Activated CD4-positive, alpha-beta T cell treated with anti-CD3 and anti-CD28 coated beads, Interleukin-2, Interleukin-6, amounts not matched to agents 100 ng/mL and 50 ng/mL, durations not matched to agents 16 hours and 8 hours (primary cell): ENCODE measurements around the gene ABCC10.
"Not testable (repeated sequence)": the region's sequence is repeated elsewhere in the genome, so short reads cannot be mapped to it uniquely, and the experiment has no call there.

Source experiments
- DNase-seq: peaks from one replicate; pipeline ENCODE4 v3.0.0-alpha.2; 2020

Gene ABCC10

GRCh38 chr6:43413002-43413401, 14.3 kb upstream of the ABCC10 start:
- DNase-seq = no peak

- not testable (repeated sequence) for DNase-seq
Measured at GRCh38 chr6:43415275-43415674, 12.1 kb upstream of the ABCC10 start.

- DNase-seq = no peak
Measured at GRCh38 chr6:43416935-43417334, 10.4 kb upstream of the ABCC10 start.

- DNase-seq = no peak
Measured at GRCh38 chr6:43420012-43420709, 7.2 kb upstream of the ABCC10 start.

- no peak for DNase-seq
Measured at GRCh38 chr6:43421831-43422230, 5.5 kb upstream of the ABCC10 start.

GRCh38 chr6:43425083-43425482, 2.3 kb upstream of the ABCC10 start:
- DNase-seq = not testable (repeated sequence)

- DNase-seq = no peak
Measured at GRCh38 chr6:43426928-43427405, 374 bp upstream of the ABCC10 start.

GRCh38 chr6:43428112-43428570, 800 bp downstream of the ABCC10 start:
- no peak for DNase-seq

- DNase-seq = no peak
Measured at GRCh38 chr6:43428874-43429273, 1.5 kb downstream of the ABCC10 start.

GRCh38 chr6:43432009-43432945, 4.9 kb downstream of the ABCC10 start:
- no peak for DNase-seq

GRCh38 chr6:43433148-43433547, 5.8 kb downstream of the ABCC10 start:
- DNase-seq = no peak

GRCh38 chr6:43434001-43434840, 6.9 kb downstream of the ABCC10 start:
- DNase-seq = no peak

- no peak for DNase-seq
Measured at GRCh38 chr6:43434943-43435342, 7.6 kb downstream of the ABCC10 start.

- no peak for DNase-seq
Measured at GRCh38 chr6:43435682-43436437, 8.5 kb downstream of the ABCC10 start.

- DNase-seq = no peak
Measured at GRCh38 chr6:43436577-43437282, 9.4 kb downstream of the ABCC10 start.

- DNase-seq = no peak
Measured at GRCh38 chr6:43437700-43438099, 10.4 kb downstream of the ABCC10 start.

GRCh38 chr6:43442935-43443334, 15.6 kb downstream of the ABCC10 start:
- DNase-seq = no peak

GRCh38 chr6:43444036-43444435, 16.7 kb downstream of the ABCC10 start:
- DNase-seq = no peak

GRCh38 chr6:43444582-43444981, 17.2 kb downstream of the ABCC10 start:
- DNase-seq = no peak

- DNase-seq = no peak
Measured at GRCh38 chr6:43445576-43445975, 18.2 kb downstream of the ABCC10 start.

- DNase-seq = no peak
Measured at GRCh38 chr6:43447604-43448003, 20.3 kb downstream of the ABCC10 start.
